HCT116 (cell line): ENCODE data around the gene QRFPR.

Source experiments
- CEBPB ChIP-seq: IDR thresholded peaks from 2 replicates; pipeline ENCODE4 v1.6.1; 2012; ENCODE audit warnings: low read depth
- CTCF ChIP-seq, 3 experiments: fragments of 200-600 bp in 1 of 3; sonication (generic) in 1 of 3; IDR thresholded peaks in 2 of 3; conservative IDR thresholded peaks in 1 of 3; 2 replicates each; pipeline ENCODE4 v1.5.1; 2012 to 2017; ENCODE audit warnings: low read depth in 2 of 3, low read length in 2 of 3, antibody characterized with exemption in 1 of 3, borderline replicate concordance in 1 of 3, control low read depth in 1 of 3, mild to moderate bottlenecking in 1 of 3, mixed read lengths in 1 of 3, mixed run types in 1 of 3, moderate library complexity in 1 of 3; ENCODE audit not compliant: insufficient read depth in 1 of 3
- EZH2 ChIP-seq: fragments of 200-600 bp; sonication (generic); IDR thresholded peaks from 2 replicates; pipeline ENCODE4 v1.6.1; 2017; ENCODE audit warnings: antibody characterized with exemption, mixed run types
- EZH2phosphoT487 ChIP-seq: fragments of 200-600 bp; IDR thresholded peaks from 2 replicates; pipeline ENCODE4 v1.6.1; 2018; ENCODE audit warnings: antibody characterized with exemption, borderline replicate concordance
- FOSL1 ChIP-seq: IDR thresholded peaks from 2 replicates; pipeline ENCODE4 v1.6.1; 2012; ENCODE audit warnings: low read depth
- JUND ChIP-seq: IDR thresholded peaks from 2 replicates; pipeline ENCODE4 v1.6.1; 2012
- POLR2A ChIP-seq: IDR thresholded peaks from 2 replicates; pipeline ENCODE4 v1.7.0; 2011; ENCODE audit warnings: borderline replicate concordance; ENCODE audit not compliant: insufficient read depth, insufficient read length; ENCODE audit errors: extremely low read depth
- REST ChIP-seq: IDR thresholded peaks from 2 replicates; pipeline ENCODE4 v1.6.1; 2012; ENCODE audit warnings: low read depth
- SIN3A ChIP-seq: IDR thresholded peaks from 2 replicates; pipeline ENCODE4 v1.6.1; 2012; ENCODE audit warnings: low read depth

- no peak for TF ChIP-seq EZH2
- no peak for TF ChIP-seq SIN3A
- TF ChIP-seq JUND, result no peak
- TF ChIP-seq POLR2A, result no peak
- no peak for TF ChIP-seq REST
- TF ChIP-seq EZH2phosphoT487, result no peak
- no peak for TF ChIP-seq CTCF (IDR thresholded peaks at IDR 0.05 in 2 of 3, conservative IDR thresholded peaks at IDR 0.05 in 1 of 3; ENCODE audit: borderline replicate concordance in 1 of 3, insufficient read depth in 1 of 3, low read depth in 2 of 3, low read length in 2 of 3)
- TF ChIP-seq FOSL1, result no peak
- no peak for TF ChIP-seq CEBPB
Observed at GRCh38 chr4:121397434-121397833, 16.6 kb upstream of the QRFPR start.
